ENCODE measurements around the gene SELENON. TPM values are rescaled to one million over a fixed set of nuclear protein-coding genes. Genes with fewer than 3 reads are reported as not detected.

The SELENON gene
- total and polyA plus RNA-seq, 10 of the 15 experiments (the other 5 are each of a cell fraction or from before 2014, with no cell fraction given): 0.07 to 5.1 (median 0.80) TPM

DNA sequence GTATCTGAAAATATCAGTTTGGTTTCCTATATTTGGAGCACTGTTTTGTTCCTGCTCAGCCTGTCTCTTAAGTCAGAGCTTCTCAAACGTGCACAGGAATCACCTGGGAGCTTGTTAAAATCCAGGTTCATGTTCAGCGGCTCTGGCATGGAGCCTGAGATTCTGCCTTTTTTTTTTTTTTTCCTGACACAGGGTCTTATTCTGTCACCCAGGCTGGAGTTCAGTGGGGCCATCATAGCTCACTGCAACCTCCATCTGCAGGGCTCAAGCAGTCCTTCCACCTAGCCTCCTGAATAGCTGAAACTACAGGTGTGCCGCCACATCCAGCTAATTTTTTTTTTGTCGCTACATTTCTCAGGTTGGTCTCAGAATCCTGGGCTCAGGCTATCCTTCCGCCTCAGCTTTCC, 12.2 kb upstream of the SELENON start (continued):
- TF ChIP-seq, protein P1, sequence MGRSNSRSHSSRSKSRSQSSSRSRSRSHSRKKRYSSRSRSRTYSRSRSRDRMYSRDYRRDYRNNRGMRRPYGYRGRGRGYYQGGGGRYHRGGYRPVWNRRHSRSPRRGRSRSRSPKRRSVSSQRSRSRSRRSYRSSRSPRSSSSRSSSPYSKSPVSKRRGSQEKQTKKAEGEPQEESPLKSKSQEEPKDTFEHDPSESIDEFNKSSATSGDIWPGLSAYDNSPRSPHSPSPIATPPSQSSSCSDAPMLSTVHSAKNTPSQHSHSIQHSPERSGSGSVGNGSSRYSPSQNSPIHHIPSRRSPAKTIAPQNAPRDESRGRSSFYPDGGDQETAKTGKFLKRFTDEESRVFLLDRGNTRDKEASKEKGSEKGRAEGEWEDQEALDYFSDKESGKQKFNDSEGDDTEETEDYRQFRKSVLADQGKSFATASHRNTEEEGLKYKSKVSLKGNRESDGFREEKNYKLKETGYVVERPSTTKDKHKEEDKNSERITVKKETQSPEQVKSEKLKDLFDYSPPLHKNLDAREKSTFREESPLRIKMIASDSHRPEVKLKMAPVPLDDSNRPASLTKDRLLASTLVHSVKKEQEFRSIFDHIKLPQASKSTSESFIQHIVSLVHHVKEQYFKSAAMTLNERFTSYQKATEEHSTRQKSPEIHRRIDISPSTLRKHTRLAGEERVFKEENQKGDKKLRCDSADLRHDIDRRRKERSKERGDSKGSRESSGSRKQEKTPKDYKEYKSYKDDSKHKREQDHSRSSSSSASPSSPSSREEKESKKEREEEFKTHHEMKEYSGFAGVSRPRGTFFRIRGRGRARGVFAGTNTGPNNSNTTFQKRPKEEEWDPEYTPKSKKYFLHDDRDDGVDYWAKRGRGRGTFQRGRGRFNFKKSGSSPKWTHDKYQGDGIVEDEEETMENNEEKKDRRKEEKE (IDR thresholded peaks at IDR 0.05): no peak
- TF ChIP-seq ZSCAN29 (IDR thresholded peaks at IDR 0.05): no peak

DNA sequence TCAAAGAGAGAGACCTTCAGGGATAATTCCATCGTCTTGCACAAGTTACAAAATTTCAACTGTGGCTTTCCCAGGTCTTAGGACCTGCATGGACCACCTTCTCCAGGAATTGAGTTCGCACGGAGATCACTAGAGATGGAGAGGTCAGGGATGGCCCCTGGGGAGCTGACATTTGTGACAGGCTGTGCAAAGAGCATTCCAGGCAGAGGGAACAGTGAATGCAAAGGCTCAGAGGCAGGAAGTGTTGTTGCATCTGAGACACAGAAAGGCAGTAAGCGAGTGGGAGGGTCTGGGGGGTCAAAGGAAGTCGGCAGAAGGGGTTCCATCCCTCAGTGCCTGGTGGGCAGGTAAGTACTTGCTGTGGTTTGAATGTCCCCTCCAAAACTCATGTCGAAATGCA, 9.5 kb upstream of the SELENON start:
- WGBS (ENCODE audit: insufficient coverage, insufficient replicate concordance, low lambda C conversion rate, missing lambda C conversion rate): 6% methylated on average over 6 of the region's 6 CpGs
- ChIA-PET CTCF (no interaction called here), SMC1A (ENCODE audit: uncharacterized antibody, unreplicated experiment) (no interaction called here), RAD21 (ENCODE audit: unreplicated experiment) (no interaction called here), POLR2A (no interaction called here)
- no peaks in the 10 kb centered on the region for H3K9me3 ChIP-seq (replicated peaks; ENCODE audit: control insufficient read depth, insufficient read depth, low read length)
- H3K27ac ChIP-seq (ENCODE audit: control insufficient read depth, insufficient read depth): no peak overlapping the region
- no peaks in the 10 kb centered on the region for H3K36me3 ChIP-seq (ENCODE audit: control insufficient read depth in 2 of 2, insufficient read depth in 2 of 2, low read length in 1 of 2)
- in situ Hi-C loops (cut with MboI): loop anchor here (5.0 kb wide), 1 partner anchor 48 kb away; no protein-coding TSS in a partner anchor
- BruUV-seq (replicated peaks): no TSS peak
- H2AFZ ChIP-seq (ENCODE audit: control insufficient read depth, low read depth, low read length): no peak overlapping the region
- no peak for ATAC-seq
- H3K27me3 ChIP-seq (replicated peaks in 1 of 2; ENCODE audit: control insufficient read depth in 2 of 2, insufficient read depth in 2 of 2, low read length in 1 of 2): peaks cover 4 to 5% of the 10 kb centered on the region in 2 experiments
- no peak for FAIRE-seq
- intact Hi-C loops (cut with micrococcal nuclease; ENCODE audit: unreplicated experiment): no loop called here
- H3K79me2 ChIP-seq (ENCODE audit: control insufficient read depth, insufficient read depth, low read length): no peaks in the 10 kb centered on the region
- H3K9ac ChIP-seq (ENCODE audit: control insufficient read depth, insufficient read depth, low read length): no peak overlapping the region
- TF ChIP-seq NFXL1 (IDR thresholded peaks at IDR 0.05; ENCODE audit: borderline replicate concordance): no peak
- no peak for TF ChIP-seq KLF5 (IDR thresholded peaks at IDR 0.05; ENCODE audit: partially characterized antibody)
- no peak for TF ChIP-seq DPF2 (IDR thresholded peaks at IDR 0.05)
- no peak for TF ChIP-seq SUPT20H (IDR thresholded peaks at IDR 0.05; ENCODE audit: borderline replicate concordance, control insufficient read depth, low read depth, low read length)
- TF ChIP-seq POU2F2 (IDR thresholded peaks at IDR 0.05; ENCODE audit: borderline replicate concordance, low read depth, low read length): no peak
- no peak for TF ChIP-seq RB1 (IDR thresholded peaks at IDR 0.05; ENCODE audit: borderline replicate concordance)
- TF ChIP-seq, protein P2, sequence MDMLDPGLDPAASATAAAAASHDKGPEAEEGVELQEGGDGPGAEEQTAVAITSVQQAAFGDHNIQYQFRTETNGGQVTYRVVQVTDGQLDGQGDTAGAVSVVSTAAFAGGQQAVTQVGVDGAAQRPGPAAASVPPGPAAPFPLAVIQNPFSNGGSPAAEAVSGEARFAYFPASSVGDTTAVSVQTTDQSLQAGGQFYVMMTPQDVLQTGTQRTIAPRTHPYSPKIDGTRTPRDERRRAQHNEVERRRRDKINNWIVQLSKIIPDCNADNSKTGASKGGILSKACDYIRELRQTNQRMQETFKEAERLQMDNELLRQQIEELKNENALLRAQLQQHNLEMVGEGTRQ (IDR thresholded peaks at IDR 0.05; ENCODE audit: borderline replicate concordance, low read depth, low read length): no peak
- no peak for TF ChIP-seq SPI1 (IDR thresholded peaks at IDR 0.05; ENCODE audit: borderline replicate concordance, insufficient read depth, low read depth, low read length)
- no peak for TF ChIP-seq SMARCA5 (IDR thresholded peaks at IDR 0.05)
- no peak for TF ChIP-seq IKZF2 (IDR thresholded peaks at IDR 0.05)
- no peak for TF ChIP-seq TCF3 (IDR thresholded peaks at IDR 0.05; ENCODE audit: borderline replicate concordance, insufficient read depth, low read depth, low read length)
- no peak for TF ChIP-seq CEBPB (IDR thresholded peaks at IDR 0.05; ENCODE audit: borderline replicate concordance in 1 of 2, low read depth in 2 of 2, low read length in 2 of 2)
- no peak for TF ChIP-seq RFX5 (IDR thresholded peaks at IDR 0.05; ENCODE audit: low read depth, low read length)
- TF ChIP-seq NFYA (IDR thresholded peaks at IDR 0.05; ENCODE audit: borderline replicate concordance, low read depth, low read length): no peak
- TF ChIP-seq EGR1 (IDR thresholded peaks at IDR 0.05; ENCODE audit: borderline replicate concordance in 1 of 2, low read depth in 2 of 2, low read length in 2 of 2): no peak
- no peak for TF ChIP-seq ASH2L (IDR thresholded peaks at IDR 0.05; ENCODE audit: borderline replicate concordance, low read depth)
- TF ChIP-seq NR2C1 (IDR thresholded peaks at IDR 0.05): no peak
- TF ChIP-seq, protein P3, sequence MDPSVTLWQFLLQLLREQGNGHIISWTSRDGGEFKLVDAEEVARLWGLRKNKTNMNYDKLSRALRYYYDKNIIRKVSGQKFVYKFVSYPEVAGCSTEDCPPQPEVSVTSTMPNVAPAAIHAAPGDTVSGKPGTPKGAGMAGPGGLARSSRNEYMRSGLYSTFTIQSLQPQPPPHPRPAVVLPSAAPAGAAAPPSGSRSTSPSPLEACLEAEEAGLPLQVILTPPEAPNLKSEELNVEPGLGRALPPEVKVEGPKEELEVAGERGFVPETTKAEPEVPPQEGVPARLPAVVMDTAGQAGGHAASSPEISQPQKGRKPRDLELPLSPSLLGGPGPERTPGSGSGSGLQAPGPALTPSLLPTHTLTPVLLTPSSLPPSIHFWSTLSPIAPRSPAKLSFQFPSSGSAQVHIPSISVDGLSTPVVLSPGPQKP (IDR thresholded peaks at IDR 0.05; ENCODE audit: low read depth, low read length): no peak
- H3K4me3 ChIP-seq: no peak overlapping the region
- H4K20me1 ChIP-seq (ENCODE audit: control insufficient read depth, insufficient read depth): no peaks in the 10 kb centered on the region
- H3K4me1 ChIP-seq (ENCODE audit: control insufficient read depth, insufficient read depth, low read length): no peaks in the 10 kb centered on the region
- DNase-seq (ENCODE audit: low read depth, low spot score): no peak
- H3K4me2 ChIP-seq (ENCODE audit: control insufficient read depth, insufficient read depth): no peak overlapping the region

All from GM12878 (cell line).